Caco-2 (cell line): Measurements from ENCODE around the gene GRIA1. TPM values are rescaled to one million over a fixed set of nuclear protein-coding genes. Genes with fewer than 3 reads are reported as not detected.

Source experiments
- BruUV-seq: library from RNA; stranded (reverse); fragments of 400-500 nt; replicated peaks from 2 replicates; lab custom pipeline; 2021; lab: Mats Ljungman, UMichigan
- CTCF ChIA-PET: fragments of 300-600 bp; sonication (Branson Sonifier 250); formaldehyde crosslinking; loops from one replicate; lab custom pipeline; 2022; ENCODE audit warnings: antibody characterized with exemption; lab: Charles Lee
- POLR2A ChIA-PET: fragments of 300-600 bp; sonication (Branson Sonifier 250); formaldehyde crosslinking; loops from one replicate; lab custom pipeline; 2022; ENCODE audit warnings: antibody characterized with exemption; lab: Charles Lee
- DNase-seq, 2 experiments: peaks; one replicate each; pipeline versions ENCODE4 v3.0.0 to v3.0.0-alpha.2; 2020 to 2022
- H3K27me3 ChIP-seq: replicated peaks from 2 replicates; pipeline ENCODE4 v1.6.0; 2011; ENCODE audit warnings: low read length; ENCODE audit not compliant: control insufficient read depth, insufficient read depth
- H3K36me3 ChIP-seq: 2 replicates; pipeline ENCODE4 v1.5.1; 2011; ENCODE audit warnings: low read length; ENCODE audit not compliant: control insufficient read depth, insufficient read depth
- H3K4me1 ChIP-seq: fragments of 250-450 bp; sonication (Bioruptor Pico); 2 replicates; pipeline ENCODE4 v1.5.1; 2020; ENCODE audit warnings: mild to moderate bottlenecking
- H3K4me3 ChIP-seq: 2 replicates; pipeline ENCODE4 v1.5.1; 2011; ENCODE audit warnings: low read depth, mild to moderate bottlenecking, control low read depth, low read length
- H3K9me3 ChIP-seq: fragments of 250-450 bp; sonication (Bioruptor Pico); 2 replicates; pipeline ENCODE4 v1.5.1; 2020; ENCODE audit warnings: mild to moderate bottlenecking, moderate library complexity
- H3K27ac Mint-ChIP-seq: one replicate; pipeline ENCODE4 v1.8.0; 2022; ENCODE audit warnings: mixed read lengths; ENCODE audit not compliant: unreplicated experiment
- H3K27me3 Mint-ChIP-seq: one replicate; pipeline ENCODE4 v1.8.0; 2022; ENCODE audit warnings: mixed read lengths; ENCODE audit not compliant: insufficient read depth, unreplicated experiment
- H3K36me3 Mint-ChIP-seq: one replicate; pipeline ENCODE4 v1.8.0; 2022; ENCODE audit warnings: mild to moderate bottlenecking, mixed read lengths; ENCODE audit not compliant: insufficient read depth, unreplicated experiment
- H3K4me1 Mint-ChIP-seq: one replicate; pipeline ENCODE4 v1.8.0; 2022; ENCODE audit warnings: low read depth, mixed read lengths; ENCODE audit not compliant: unreplicated experiment
- H3K4me3 Mint-ChIP-seq: one replicate; pipeline ENCODE4 v1.8.0; 2022; ENCODE audit warnings: mild to moderate bottlenecking, moderate library complexity, mixed read lengths; ENCODE audit not compliant: unreplicated experiment
- H3K9me3 Mint-ChIP-seq: one replicate; pipeline ENCODE4 v1.8.0; 2022; ENCODE audit warnings: mixed read lengths; ENCODE audit not compliant: unreplicated experiment
- CTCF ChIP-seq, 2 experiments: fragments of 200-600 bp in 1 of 2; IDR thresholded peaks; 1 replicate in 1 of 2; 2 replicates in 1 of 2; pipeline versions ENCODE4 v1.5.1 to v1.8.0; 2011 to 2022; ENCODE audit warnings: antibody characterized with exemption in 1 of 2, control low read depth in 1 of 2, inconsistent platforms in 1 of 2, low read depth in 1 of 2, low read length in 1 of 2, mild to moderate bottlenecking in 1 of 2, moderate library complexity in 1 of 2; ENCODE audit not compliant: insufficient read depth in 1 of 2, severe bottlenecking in 1 of 2, unreplicated experiment in 1 of 2
- intact Hi-C: fragments of 100-400 bp; cut with micrococcal nuclease; formaldehyde crosslinking; loops from one replicate; pipeline ENCODE4 v1.10.0; 2022; ENCODE audit not compliant: unreplicated experiment
- total RNA-seq: library from RNA; stranded (reverse); gene quantifications from 2 replicates; pipeline ENCODE4 v1.2.3, GENCODE V29; 2022

Gene GRIA1
- total RNA-seq, 1 experiment from 2014 or later, result not detected

- H3K9me3 Mint-ChIP-seq, result no peaks in the 10 kb centered on the region
- H3K27me3 Mint-ChIP-seq, result peaks cover 10% of the 10 kb centered on the region
- intact Hi-C loops, result no loop called here
- Histone ChIP-seq H3K9me3 (no peaks in the 10 kb centered on the region), H3K4me1 (no peaks in the 10 kb centered on the region), H3K4me3 (no peak overlapping the region), H3K36me3 (no peaks in the 10 kb centered on the region), H3K27me3 (no peaks in the 10 kb centered on the region)
- H3K27ac Mint-ChIP-seq, result no peak overlapping the region
- CTCF ChIA-PET, result interaction anchor here (0.6 kb wide), 1 partner anchor 11 kb away, joined by 3 read pairs; no protein-coding TSS in a partner anchor
- H3K4me1 Mint-ChIP-seq, result no peaks in the 10 kb centered on the region
- DNase-seq, result no peak
- no peak for TF ChIP-seq CTCF (IDR thresholded peaks at IDR 0.05; ENCODE audit: insufficient read depth in 1 of 2, low read depth in 1 of 2, low read length in 1 of 2, severe bottlenecking in 1 of 2, unreplicated experiment in 1 of 2)
- no TSS peak for BruUV-seq
- H3K36me3 Mint-ChIP-seq, result no peaks in the 10 kb centered on the region
- POLR2A ChIA-PET, result no interaction called here
- H3K4me3 Mint-ChIP-seq, result no peak overlapping the region
Measured at GRCh38 chr5:153571162-153571561, 80.7 kb downstream of the GRIA1 start.

- H3K27me3 ChIP-seq, result no peaks in the 10 kb centered on the region
- intact Hi-C loops, result no loop called here
- Mint-ChIP-seq H3K27me3 (peaks cover 8% of the 10 kb centered on the region), H3K27ac (no peak overlapping the region), H3K4me1 (no peaks in the 10 kb centered on the region), H3K4me3 (no peak overlapping the region), H3K36me3 (no peaks in the 10 kb centered on the region), H3K9me3 (no peaks in the 10 kb centered on the region)
- no TSS peak for BruUV-seq
- H3K9me3 ChIP-seq, result no peaks in the 10 kb centered on the region
- H3K4me1 ChIP-seq, result no peaks in the 10 kb centered on the region
- H3K4me3 ChIP-seq, result no peak overlapping the region
- ChIA-PET CTCF (no interaction called here), POLR2A (no interaction called here)
- no peak for TF ChIP-seq CTCF (IDR thresholded peaks at IDR 0.05; ENCODE audit: insufficient read depth in 1 of 2, low read depth in 1 of 2, low read length in 1 of 2, severe bottlenecking in 1 of 2, unreplicated experiment in 1 of 2)
- H3K36me3 ChIP-seq, result no peaks in the 10 kb centered on the region
- no peak for DNase-seq
Measured at GRCh38 chr5:153572411-153573145, 82.1 kb downstream of the GRIA1 start.

GRCh38 chr5:153573326-153574033 lies 83.0 kb downstream of the GRIA1 start:
- no peak for TF ChIP-seq CTCF (IDR thresholded peaks at IDR 0.05; ENCODE audit: insufficient read depth in 1 of 2, low read depth in 1 of 2, low read length in 1 of 2, severe bottlenecking in 1 of 2, unreplicated experiment in 1 of 2)
- no TSS peak for BruUV-seq
- CTCF ChIA-PET, result no interaction called here

More at GRCh38 chr5:153573326-153574033, 83.0 kb downstream of the GRIA1 start:
- H3K36me3 ChIP-seq, result no peaks in the 10 kb centered on the region
- H3K36me3 Mint-ChIP-seq, result no peaks in the 10 kb centered on the region
- H3K4me3 Mint-ChIP-seq, result no peak overlapping the region
- H3K4me1 ChIP-seq, result no peaks in the 10 kb centered on the region
- H3K9me3 Mint-ChIP-seq, result no peaks in the 10 kb centered on the region
- H3K27me3 ChIP-seq, result no peaks in the 10 kb centered on the region
- POLR2A ChIA-PET, result no interaction called here
- intact Hi-C loops, result no loop called here
- no peaks in the 10 kb centered on the region for H3K4me1 Mint-ChIP-seq
- DNase-seq, result no peak
- H3K27ac Mint-ChIP-seq, result no peak overlapping the region
- peaks cover 12% of the 10 kb centered on the region for H3K27me3 Mint-ChIP-seq
- H3K9me3 ChIP-seq, result no peaks in the 10 kb centered on the region
- H3K4me3 ChIP-seq, result no peak overlapping the region
